Measurements from ENCODE around the gene CYB5R3.
"Not testable (repeated sequence)": the region's sequence is repeated elsewhere in the genome, so short reads cannot be mapped to it uniquely, and the experiment has no call there.

The CYB5R3 gene

GRCh38 chr22:42678894-42679293 is 29.7 kb upstream of the CYB5R3 start:
- DNase-seq = no peak

DNA sequence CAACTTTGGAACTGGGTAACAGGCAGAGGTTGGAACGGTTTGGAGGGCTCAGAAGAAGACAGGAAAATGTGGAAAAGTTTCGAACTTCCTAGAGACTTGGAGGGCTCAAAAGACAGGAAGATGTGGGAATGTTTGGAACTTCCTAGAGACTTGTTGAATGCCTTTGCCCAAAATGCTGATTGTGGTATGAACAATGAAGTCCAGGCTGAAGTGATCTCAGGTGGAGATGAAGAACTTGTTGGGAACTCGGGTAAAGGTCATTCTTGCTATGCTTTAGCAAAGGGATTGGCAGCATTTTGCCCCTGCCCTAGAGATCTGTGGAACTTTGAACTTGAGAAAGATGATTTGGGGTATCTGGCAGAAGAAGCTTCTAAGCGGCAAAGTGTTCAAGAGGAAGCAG is 28.7 kb upstream of the CYB5R3 start:
- DNase-seq = not testable (repeated sequence)

DNA sequence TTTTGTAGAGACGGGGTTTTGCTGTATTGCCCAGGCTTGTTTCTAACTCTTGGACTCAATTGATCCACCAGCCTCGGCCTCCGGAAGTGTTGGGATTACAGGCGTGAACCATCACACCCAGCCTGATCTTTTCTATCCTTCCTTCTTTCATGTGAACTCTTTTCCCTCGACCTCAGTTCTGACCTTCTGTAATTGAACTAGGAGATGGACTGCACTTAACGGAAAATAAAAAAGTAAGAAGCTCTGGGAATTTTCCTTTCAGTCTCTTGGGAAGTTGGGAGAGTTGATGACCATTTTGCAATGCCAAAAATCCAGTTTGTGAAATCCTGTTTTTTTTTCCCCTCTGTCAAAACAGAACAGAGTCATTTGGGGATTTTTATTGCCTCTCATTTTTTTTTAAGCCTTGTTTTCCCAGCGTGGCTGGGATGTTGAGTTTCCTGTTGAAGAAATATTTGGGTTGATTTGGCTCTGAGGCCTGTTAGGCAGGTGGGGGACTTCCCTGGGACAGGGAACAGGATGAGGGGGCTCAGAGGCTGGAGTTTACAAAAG is 26.9 kb upstream of the CYB5R3 start:
- DNase-seq = no peak

GRCh38 chr22:42673898-42674401 is 24.8 kb upstream of the CYB5R3 start:
- peak; percentile 42 to 63 (median 58) for DNase-seq

GRCh38 chr22:42673071-42673470 is 23.9 kb upstream of the CYB5R3 start:
- not testable (repeated sequence) for DNase-seq

- DNase-seq = peak; percentile 26 to 66 (median 62)
Observed at GRCh38 chr22:42670921-42671709, 21.9 kb upstream of the CYB5R3 start.

DNA sequence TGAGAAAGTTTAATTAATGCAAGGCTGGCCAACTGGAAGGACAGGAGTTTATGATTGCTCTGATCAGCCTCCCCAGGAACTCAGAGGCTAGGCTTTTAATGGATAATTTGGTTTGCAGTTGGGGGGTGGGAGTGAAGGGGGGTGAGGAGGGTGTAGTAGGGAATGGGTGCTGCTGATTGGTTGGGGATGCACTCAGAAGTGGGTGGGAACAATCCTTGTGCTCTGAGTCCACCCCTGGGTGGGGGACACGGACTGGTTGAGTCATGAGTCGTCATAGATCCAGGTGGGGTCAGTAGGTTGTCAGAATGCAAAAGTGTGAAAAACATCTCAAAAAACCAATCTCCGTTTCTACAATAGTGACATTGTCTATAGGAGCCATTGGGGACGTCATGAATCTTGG is 20.9 kb upstream of the CYB5R3 start:
- no peak for DNase-seq

DNA sequence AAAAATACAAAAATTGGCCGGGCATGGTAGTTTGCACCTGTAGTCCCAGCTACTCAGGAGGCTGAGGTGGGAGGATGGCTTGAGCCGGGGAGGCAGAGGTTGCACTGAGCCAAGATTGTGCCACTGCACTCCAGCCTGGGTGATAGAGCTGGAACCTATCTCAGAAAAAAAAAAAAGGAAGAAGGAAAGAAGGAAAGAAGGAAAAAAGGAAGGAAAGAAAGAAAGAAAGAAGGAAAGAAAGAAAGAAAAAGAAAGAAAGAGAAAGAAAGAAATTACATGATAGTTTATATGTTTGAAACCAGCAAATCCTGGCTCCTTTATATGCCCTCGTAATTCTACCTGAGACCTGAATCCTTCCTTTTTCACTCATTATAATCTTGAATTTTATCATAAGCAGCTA is 17.2 kb upstream of the CYB5R3 start:
- not testable (repeated sequence) for DNase-seq

- no peak for DNase-seq
Observed at GRCh38 chr22:42664976-42665831, 16.0 kb upstream of the CYB5R3 start.

- peak; percentile 76 to 91 (median 91) for DNase-seq
Observed at GRCh38 chr22:42661985-42662831, 13.0 kb upstream of the CYB5R3 start.

GRCh38 chr22:42656578-42656977 is 7.4 kb upstream of the CYB5R3 start:
- DNase-seq = no peak

GRCh38 chr22:42655693-42656092 is 6.5 kb upstream of the CYB5R3 start:
- no peak for DNase-seq

GRCh38 chr22:42654436-42655073 is 5.4 kb upstream of the CYB5R3 start:
- no peak for DNase-seq

GRCh38 chr22:42653999-42654398 is 4.8 kb upstream of the CYB5R3 start:
- DNase-seq = peak in 2 of 4 experiments; percentile 31 to 40

- DNase-seq = no peak
Observed at GRCh38 chr22:42651134-42651533, 1.9 kb upstream of the CYB5R3 start.

GRCh38 chr22:42648368-42649245 is 585 bp downstream of the CYB5R3 start:
- peak; percentile 35 to 57 (median 46) for DNase-seq

DNA sequence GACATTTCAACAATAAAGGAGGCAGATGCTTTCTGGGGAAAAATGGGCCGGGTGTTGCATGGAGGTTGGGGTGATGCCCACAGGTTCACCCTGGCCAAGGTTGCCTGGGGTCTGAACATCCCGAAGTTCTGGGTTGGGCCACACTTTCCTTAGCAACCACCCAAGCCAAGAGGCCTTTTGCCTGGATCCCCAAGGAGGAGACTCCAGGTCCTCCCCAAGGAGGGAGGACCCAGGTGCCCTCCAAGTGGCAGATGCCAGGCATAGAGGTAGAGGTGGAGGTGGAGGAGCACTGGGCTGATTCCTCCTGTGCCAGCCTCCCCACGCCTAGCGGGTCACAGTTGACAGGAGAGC is 1.2 kb downstream of the CYB5R3 start:
- DNase-seq = no peak

- DNase-seq = no peak
Observed at GRCh38 chr22:42646569-42647525, 2.3 kb downstream of the CYB5R3 start.

DNA sequence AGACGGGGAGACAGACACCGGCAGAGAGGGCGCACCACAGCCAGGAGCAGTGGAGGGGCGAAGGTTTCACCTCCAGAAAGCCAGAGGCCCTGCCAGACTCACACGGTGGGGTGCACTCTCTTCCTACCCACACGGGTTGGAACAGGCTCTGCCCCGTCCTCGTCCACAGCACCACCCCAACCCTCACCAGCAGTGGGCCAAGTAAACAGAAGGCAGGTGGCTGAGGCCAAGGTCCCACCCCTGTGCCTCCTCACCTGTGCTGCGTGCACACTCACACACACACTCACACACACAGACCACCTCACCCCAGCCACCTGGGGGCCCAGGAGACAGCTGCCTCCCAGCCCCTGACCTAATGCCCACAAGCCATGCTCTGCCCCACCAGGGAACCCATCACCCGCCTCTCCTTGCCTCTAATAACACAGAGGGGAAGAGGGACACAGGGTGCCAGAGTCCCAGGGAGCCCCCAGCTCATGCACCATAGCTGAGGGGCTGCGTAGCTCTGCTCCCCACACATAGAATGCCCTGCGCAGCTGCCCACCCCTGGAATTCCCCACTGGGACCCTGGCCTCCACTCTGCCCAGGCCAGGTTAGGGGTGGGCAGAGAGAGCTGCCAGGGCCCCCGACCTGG is 3.1 kb downstream of the CYB5R3 start:
- DNase-seq = no peak

All from suppressor macrophage (primary cell).